GM12878 (cell line): ENCODE data around the gene PI4KB. TPM values are rescaled to one million over a fixed set of nuclear protein-coding genes. Genes with fewer than 3 reads are reported as not detected.

Experiments
- ATAC-seq: fragments of 200-7000 bp; cut with Tn5 transposase; 3 replicates; pipeline ENCODE4 v1.9.1; 2020; ENCODE audit warnings: mild to moderate bottlenecking, moderate library complexity
- BruUV-seq: library from RNA; stranded (reverse); fragments of 400-500 nt; replicated peaks from 2 replicates; lab custom pipeline; 2021; lab: Mats Ljungman, UMichigan
- CTCF ChIA-PET: fragments of 300-600 bp; sonication (Branson Sonifier 250); formaldehyde crosslinking; extraction: SDS; loops from one replicate; lab custom pipeline; 2021; ENCODE audit warnings: inconsistent platforms; lab: Yijun Ruan, JAX
- POLR2A ChIA-PET: fragments of 350-600 bp; formaldehyde crosslinking; extraction: SDS; loops from one replicate; lab custom pipeline; 2021; ENCODE audit warnings: inconsistent platforms; lab: Charles Lee
- RAD21 ChIA-PET: fragments of 300-600 bp; sonication (Branson Sonifier 250); formaldehyde crosslinking; loops from one replicate; lab custom pipeline; 2023; ENCODE audit warnings: antibody characterized with exemption; ENCODE audit not compliant: unreplicated experiment; lab: Charles Lee
- SMC1A ChIA-PET: fragments of 300-600 bp; sonication (Branson Sonifier 250); formaldehyde crosslinking; loops from one replicate; lab custom pipeline; 2023; ENCODE audit not compliant: unreplicated experiment, uncharacterized antibody; lab: Charles Lee
- DNase-seq: peaks from one replicate; pipeline ENCODE4 v3.0.0-alpha.2; 2011; ENCODE audit warnings: low read depth, low spot score
- FAIRE-seq: peaks from 3 replicates; lab custom pipeline; 2011; peaks lifted over from hg19 to GRCh38; lab: Jason Lieb, UNC
- H2AFZ ChIP-seq: 2 replicates; pipeline ENCODE4 v1.6.0; 2011; ENCODE audit warnings: low read depth, low read length, control low read depth; ENCODE audit not compliant: control insufficient read depth
- H3K27ac ChIP-seq: 2 replicates; pipeline ENCODE4 v1.5.1; 2011; ENCODE audit warnings: control low read depth; ENCODE audit not compliant: control insufficient read depth, insufficient read depth
- H3K27me3 ChIP-seq, 2 experiments: replicated peaks in 1 of 2; 2 replicates each; pipeline versions ENCODE4 v1.6.0 to v1.6.1; 2011; ENCODE audit warnings: low read length in 1 of 2; ENCODE audit not compliant: control insufficient read depth in 2 of 2, insufficient read depth in 2 of 2
- H3K36me3 ChIP-seq, 2 experiments: 2 replicates each; pipeline ENCODE4 v1.5.1; 2011; ENCODE audit warnings: low read length in 1 of 2; ENCODE audit not compliant: control insufficient read depth in 2 of 2, insufficient read depth in 2 of 2
- H3K4me1 ChIP-seq: 2 replicates; pipeline ENCODE4 v1.6.1; 2011; ENCODE audit warnings: mild to moderate bottlenecking, low read length, moderate library complexity, mixed read lengths; ENCODE audit not compliant: control insufficient read depth, insufficient read depth
- H3K4me2 ChIP-seq: 2 replicates; pipeline ENCODE4 v1.6.0; 2011; ENCODE audit warnings: control low read depth; ENCODE audit not compliant: control insufficient read depth, insufficient read depth
- H3K4me3 ChIP-seq: fragments of 200-600 bp; sonication (generic); 2 replicates; pipeline ENCODE4 v1.5.1; 2016
- H3K79me2 ChIP-seq: 2 replicates; pipeline ENCODE4 v1.6.0; 2011; ENCODE audit warnings: low read length; ENCODE audit not compliant: control insufficient read depth, insufficient read depth
- H3K9ac ChIP-seq: 2 replicates; pipeline ENCODE4 v1.8.0; 2011; ENCODE audit warnings: low read length, control low read depth, mixed read lengths; ENCODE audit not compliant: control insufficient read depth, insufficient read depth
- H3K9me3 ChIP-seq: replicated peaks from 3 replicates; pipeline ENCODE4 v1.5.1; 2011; ENCODE audit warnings: mild to moderate bottlenecking, low read length; ENCODE audit not compliant: control insufficient read depth, insufficient read depth
- H4K20me1 ChIP-seq: 2 replicates; pipeline ENCODE4 v1.6.0; 2011; ENCODE audit not compliant: control insufficient read depth, insufficient read depth
- BRCA1 ChIP-seq: IDR thresholded peaks from 2 replicates; pipeline ENCODE4 v1.6.1; 2011; ENCODE audit warnings: low read depth, low read length, improper control_type of control experiment
- MTA3 ChIP-seq: IDR thresholded peaks from 2 replicates; pipeline ENCODE4 v1.6.1; 2012; ENCODE audit warnings: low read length, inconsistent platforms, borderline replicate concordance
- MXI1 ChIP-seq: fragments of 150-350 bp; IDR thresholded peaks from 2 replicates; pipeline ENCODE4 v1.6.1; 2011; ENCODE audit warnings: low read depth, mild to moderate bottlenecking, inconsistent platforms, low read length, improper control_type of control experiment
- WGBS: methylation state at CpG from one replicate; pipeline ENCODE4 v1.1.6; 2016; ENCODE audit warnings: low lambda C conversion rate; ENCODE audit not compliant: insufficient replicate concordance, insufficient coverage; ENCODE audit errors: missing lambda C conversion rate; 5-methylcytosine and 5-hydroxymethylcytosine counted together
- in situ Hi-C: fragments of 300-500 bp; cut with MboI; formaldehyde crosslinking; loops from 9 replicates; pipeline ENCODE4 v1.14.3; 2018; ENCODE audit warnings: mixed read lengths
- intact Hi-C: fragments of 100-400 bp; cut with micrococcal nuclease; formaldehyde crosslinking; loops from one replicate; pipeline ENCODE4 v1.14.2; 2022; ENCODE audit not compliant: unreplicated experiment
- polyA plus RNA-seq, 11 experiments: library from polyadenylated mRNA; depleted of rRNA in 4 of 11; unstranded in 6 of 11; stranded (reverse) in 5 of 11; fragments of >200 nt; fragmentation: Nextera tagmentation in 4 of 11; fragmentation: Illumina TruSeq in 1 of 11; extraction: Ambion mirVana in 4 of 11; extraction: Trizol in 1 of 11; gene quantifications; 1 replicate in 1 of 11; 2 replicates in 10 of 11; pipeline versions ENCODE4 v1.2.1 to v1.2.3, GENCODE V29; 2011 to 2016; ENCODE audit warnings: inconsistent platforms in 2 of 11, missing spikeins in 2 of 11, low read depth in 1 of 11
- total RNA-seq, 4 experiments: library from RNA; depleted of rRNA in 3 of 4; stranded (reverse); fragments of >200 nt in 3 of 4; fragmentation: Illumina TruSeq in 1 of 4; extraction: Trizol in 1 of 4; gene quantifications; 2 replicates each; pipeline versions ENCODE4 v1.2.1 to v1.2.3, GENCODE V29; 2013 to 2021
- TF ChIP-seq, protein P1 (sequence below): IDR thresholded peaks from 2 replicates; pipeline ENCODE4 v1.6.1; 2012; ENCODE audit warnings: low read depth, low read length, improper control_type of control experiment
- TF ChIP-seq, protein P2 (sequence below): IDR thresholded peaks from 2 replicates; pipeline ENCODE4 v1.6.1; 2012; ENCODE audit warnings: low read depth, low read length, improper control_type of control experiment
- TF ChIP-seq, protein P3 (sequence below): IDR thresholded peaks from 2 replicates; pipeline ENCODE4 v1.6.1; 2011; ENCODE audit warnings: low read depth, low read length, improper control_type of control experiment, borderline replicate concordance
- TF ChIP-seq, protein P4 (sequence below): fragments of 450-650 bp; IDR thresholded peaks from 2 replicates; pipeline ENCODE4 v1.6.1; 2017; ENCODE audit warnings: mild to moderate bottlenecking, moderate library complexity

Gene PI4KB
- total and polyA plus RNA-seq, 10 of the 15 experiments (the other 5 are each of a cell fraction or from before 2014, with no cell fraction given) = 3.3 to 88.3 (median 51.7) TPM

DNA sequence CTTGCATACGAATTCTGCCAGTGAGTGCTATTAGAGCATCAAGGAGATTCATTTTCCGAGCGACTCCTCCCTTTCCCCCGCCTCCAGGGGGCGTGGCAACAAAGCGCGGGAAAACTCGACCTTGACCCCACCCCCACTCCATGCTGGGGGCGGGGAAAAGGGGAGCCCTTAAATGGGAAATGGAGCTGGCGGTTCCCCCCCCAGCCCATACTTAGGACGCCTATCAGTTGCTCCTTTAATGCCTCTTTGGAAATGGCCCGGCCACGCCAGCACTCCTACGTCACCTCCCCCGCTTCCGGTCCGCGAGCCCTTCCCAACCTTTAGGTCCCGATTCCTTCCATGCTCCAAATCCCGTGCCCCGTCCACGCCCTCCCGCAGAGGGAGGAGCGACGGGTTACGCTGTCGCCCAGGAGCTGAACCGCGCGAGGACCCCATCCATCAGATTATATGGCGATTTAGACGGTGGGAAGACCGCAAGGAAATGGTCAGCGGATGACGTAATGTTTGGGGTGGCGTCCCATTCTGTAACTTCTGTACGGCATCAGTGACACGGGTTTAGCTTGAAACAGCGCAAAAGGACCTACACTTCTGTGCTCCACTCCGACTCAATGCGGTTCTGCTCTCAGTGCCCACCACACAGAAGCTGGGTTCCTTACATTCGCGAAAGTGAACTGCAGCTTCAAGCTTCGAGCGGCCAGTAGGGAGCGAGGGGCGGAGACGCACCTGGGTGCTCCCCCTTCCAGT is 45.8 kb downstream of the PI4KB start (continued):
- TF ChIP-seq, protein P1, sequence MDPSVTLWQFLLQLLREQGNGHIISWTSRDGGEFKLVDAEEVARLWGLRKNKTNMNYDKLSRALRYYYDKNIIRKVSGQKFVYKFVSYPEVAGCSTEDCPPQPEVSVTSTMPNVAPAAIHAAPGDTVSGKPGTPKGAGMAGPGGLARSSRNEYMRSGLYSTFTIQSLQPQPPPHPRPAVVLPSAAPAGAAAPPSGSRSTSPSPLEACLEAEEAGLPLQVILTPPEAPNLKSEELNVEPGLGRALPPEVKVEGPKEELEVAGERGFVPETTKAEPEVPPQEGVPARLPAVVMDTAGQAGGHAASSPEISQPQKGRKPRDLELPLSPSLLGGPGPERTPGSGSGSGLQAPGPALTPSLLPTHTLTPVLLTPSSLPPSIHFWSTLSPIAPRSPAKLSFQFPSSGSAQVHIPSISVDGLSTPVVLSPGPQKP = peak; percentile 72
- TF ChIP-seq, protein P2, sequence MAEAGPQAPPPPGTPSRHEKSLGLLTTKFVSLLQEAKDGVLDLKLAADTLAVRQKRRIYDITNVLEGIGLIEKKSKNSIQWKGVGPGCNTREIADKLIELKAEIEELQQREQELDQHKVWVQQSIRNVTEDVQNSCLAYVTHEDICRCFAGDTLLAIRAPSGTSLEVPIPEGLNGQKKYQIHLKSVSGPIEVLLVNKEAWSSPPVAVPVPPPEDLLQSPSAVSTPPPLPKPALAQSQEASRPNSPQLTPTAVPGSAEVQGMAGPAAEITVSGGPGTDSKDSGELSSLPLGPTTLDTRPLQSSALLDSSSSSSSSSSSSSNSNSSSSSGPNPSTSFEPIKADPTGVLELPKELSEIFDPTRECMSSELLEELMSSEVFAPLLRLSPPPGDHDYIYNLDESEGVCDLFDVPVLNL = peak; percentile 89

DNA sequence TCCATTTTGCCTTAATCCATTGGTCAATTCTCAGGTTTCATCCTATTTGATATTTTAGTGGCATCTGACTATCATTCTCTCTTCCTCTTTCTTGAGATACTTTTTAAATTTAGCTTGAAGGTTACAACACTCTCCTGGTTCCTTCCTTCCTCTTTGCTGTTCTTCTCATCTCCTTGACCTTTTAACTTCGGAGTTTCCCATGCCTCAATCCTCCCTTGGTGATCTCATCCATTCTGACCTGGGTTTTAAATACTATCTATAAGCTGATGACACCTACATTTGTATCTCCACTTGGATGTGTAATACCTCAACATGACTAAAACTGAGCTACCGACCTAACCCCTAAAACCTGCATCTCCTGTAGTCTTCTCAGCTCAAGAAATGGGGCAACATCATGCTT is 50.0 kb downstream of the PI4KB start:
- ChIA-PET RAD21 (interaction anchor here (1.4 to 1.5 kb wide), 2 partner anchors 24 to 64 kb away, joined by 3 to 6 read pairs; no protein-coding TSS in a partner anchor), POLR2A (interaction anchor here (0.7 to 1.0 kb wide), 2 partner anchors 23 to 49 kb away, joined by 3 to 6 read pairs; partner anchors contain the start of gene PSMD4), CTCF (interaction anchor here (0.7 to 1.6 kb wide), 7 partner anchors 15 to 177 kb away, joined by 3 to 6 read pairs (median 5); partner anchors contain the start of gene VPS72), SMC1A (interaction anchor here (0.7 to 2.0 kb wide), 6 partner anchors 15 to 87 kb away, joined by 3 to 5 read pairs (median 3); partner anchors contain the start of genes PSMD4 and VPS72)
- DNase-seq (peak; percentile 51), ATAC-seq (no peak), FAIRE-seq (no peak)
- no peaks in the 10 kb centered on the region for H3K27me3 ChIP-seq
- intact Hi-C loops (no loop called here), in situ Hi-C loops (no loop called here)
- no peaks in the 10 kb centered on the region for H3K9me3 ChIP-seq
- peaks cover 2% of the 10 kb centered on the region for H3K79me2 ChIP-seq
- H3K27ac ChIP-seq = peak overlapping the region; percentile 47
- H3K4me1 ChIP-seq = peaks cover 15% of the 10 kb centered on the region
- no peaks in the 10 kb centered on the region for H3K36me3 ChIP-seq
- peak overlapping the region; percentile 21; the same call in 1 of the 2 replicates for H3K4me2 ChIP-seq
- H2AFZ ChIP-seq = peak overlapping the region; percentile 54
- H3K9ac ChIP-seq = no peak overlapping the region
- BruUV-seq = no TSS peak
- WGBS = 18% methylated on average over 2 of the region's 2 CpGs
- no peak overlapping the region for H3K4me3 ChIP-seq
- no peaks in the 10 kb centered on the region for H4K20me1 ChIP-seq
- TF ChIP-seq BRCA1 = no peak
- TF ChIP-seq MTA3 = no peak
- TF ChIP-seq, protein P3, sequence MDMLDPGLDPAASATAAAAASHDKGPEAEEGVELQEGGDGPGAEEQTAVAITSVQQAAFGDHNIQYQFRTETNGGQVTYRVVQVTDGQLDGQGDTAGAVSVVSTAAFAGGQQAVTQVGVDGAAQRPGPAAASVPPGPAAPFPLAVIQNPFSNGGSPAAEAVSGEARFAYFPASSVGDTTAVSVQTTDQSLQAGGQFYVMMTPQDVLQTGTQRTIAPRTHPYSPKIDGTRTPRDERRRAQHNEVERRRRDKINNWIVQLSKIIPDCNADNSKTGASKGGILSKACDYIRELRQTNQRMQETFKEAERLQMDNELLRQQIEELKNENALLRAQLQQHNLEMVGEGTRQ = no peak
- TF ChIP-seq, protein P4, sequence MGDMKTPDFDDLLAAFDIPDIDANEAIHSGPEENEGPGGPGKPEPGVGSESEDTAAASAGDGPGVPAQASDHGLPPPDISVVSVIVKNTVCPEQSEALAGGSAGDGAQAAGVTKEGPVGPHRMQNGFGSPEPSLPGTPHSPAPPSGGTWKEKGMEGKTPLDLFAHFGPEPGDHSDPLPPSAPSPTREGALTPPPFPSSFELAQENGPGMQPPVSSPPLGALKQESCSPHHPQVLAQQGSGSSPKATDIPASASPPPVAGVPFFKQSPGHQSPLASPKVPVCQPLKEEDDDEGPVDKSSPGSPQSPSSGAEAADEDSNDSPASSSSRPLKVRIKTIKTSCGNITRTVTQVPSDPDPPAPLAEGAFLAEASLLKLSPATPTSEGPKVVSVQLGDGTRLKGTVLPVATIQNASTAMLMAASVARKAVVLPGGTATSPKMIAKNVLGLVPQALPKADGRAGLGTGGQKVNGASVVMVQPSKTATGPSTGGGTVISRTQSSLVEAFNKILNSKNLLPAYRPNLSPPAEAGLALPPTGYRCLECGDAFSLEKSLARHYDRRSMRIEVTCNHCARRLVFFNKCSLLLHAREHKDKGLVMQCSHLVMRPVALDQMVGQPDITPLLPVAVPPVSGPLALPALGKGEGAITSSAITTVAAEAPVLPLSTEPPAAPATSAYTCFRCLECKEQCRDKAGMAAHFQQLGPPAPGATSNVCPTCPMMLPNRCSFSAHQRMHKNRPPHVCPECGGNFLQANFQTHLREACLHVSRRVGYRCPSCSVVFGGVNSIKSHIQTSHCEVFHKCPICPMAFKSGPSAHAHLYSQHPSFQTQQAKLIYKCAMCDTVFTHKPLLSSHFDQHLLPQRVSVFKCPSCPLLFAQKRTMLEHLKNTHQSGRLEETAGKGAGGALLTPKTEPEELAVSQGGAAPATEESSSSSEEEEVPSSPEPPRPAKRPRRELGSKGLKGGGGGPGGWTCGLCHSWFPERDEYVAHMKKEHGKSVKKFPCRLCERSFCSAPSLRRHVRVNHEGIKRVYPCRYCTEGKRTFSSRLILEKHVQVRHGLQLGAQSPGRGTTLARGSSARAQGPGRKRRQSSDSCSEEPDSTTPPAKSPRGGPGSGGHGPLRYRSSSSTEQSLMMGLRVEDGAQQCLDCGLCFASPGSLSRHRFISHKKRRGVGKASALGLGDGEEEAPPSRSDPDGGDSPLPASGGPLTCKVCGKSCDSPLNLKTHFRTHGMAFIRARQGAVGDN = no peak
- no peak for TF ChIP-seq MXI1
- TF ChIP-seq, protein P1 = no peak
